ENCODE measurements around the gene RASGEF1C.

Gene RASGEF1C

DNA sequence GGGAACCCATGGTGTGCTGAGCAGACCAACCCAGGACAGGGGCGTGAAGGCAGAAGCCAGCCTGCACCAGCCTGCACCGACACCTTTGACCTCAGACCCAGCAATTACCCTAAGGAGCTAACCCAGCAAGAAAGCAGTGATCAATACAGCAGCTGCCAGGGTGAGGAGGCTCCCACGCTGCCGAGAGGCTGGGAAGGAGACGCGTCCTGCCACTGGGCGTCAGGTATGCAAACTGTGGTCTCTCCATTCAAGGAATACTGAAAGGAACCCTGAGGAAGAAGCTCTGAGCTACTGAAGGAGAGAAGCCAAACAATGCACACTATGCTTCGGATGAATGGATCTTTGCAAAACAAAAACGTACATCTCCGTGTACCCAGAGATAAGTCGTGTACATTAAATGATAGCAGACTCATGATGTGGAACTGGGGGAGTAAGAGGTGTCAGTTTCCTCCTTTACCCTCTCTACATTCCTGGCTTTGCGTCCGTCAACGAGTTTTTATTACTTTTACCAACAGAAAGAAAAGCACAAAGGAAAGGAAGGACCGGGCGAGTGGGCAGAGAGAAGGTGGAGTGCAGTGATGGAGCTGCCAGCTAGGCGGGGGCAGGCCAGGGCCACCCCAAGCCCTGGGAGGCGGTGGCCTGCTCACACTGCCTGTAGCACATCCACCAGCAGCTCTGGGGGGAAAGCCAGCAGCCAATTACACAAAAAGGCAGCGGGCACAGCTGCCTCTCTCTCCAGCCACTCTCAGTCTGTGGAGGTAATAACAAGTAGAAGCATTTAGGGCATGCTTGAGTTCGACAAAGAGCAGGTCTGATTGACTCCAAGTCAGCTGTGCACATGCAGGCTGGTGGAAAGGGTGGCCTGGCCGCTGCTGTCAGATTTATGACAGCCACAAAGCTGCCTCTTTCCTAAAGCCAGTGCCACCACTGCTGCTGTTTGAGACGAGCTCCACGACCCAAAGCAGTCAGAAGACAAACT, 29.3 kb downstream of the RASGEF1C start:
- no peak for DNase-seq (ENCODE audit: low read depth, low spot score)

GRCh38 chr5:180178531-180179441, 30.2 kb downstream of the RASGEF1C start:
- DNase-seq (ENCODE audit: low read depth, low spot score) = no peak

DNA sequence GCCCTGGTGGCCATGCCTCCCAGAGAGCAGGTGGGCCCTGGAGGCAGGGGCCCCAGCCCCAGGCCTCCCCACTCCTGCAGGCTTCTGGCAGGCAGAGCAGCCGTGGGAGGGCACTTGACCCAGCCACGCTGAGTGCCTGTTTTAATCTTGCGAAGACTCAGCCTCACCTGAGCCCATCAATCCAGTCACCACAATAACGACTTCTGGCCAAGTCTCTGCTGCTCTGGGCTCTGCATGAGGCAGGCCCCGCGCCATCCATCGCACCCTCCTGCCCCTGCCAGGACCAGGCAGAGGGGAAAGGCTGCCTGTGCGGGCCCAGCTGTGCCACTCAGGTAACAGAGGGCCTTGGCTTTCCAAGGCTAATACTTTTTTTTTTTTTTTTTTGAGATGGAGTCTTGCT, 32.8 kb downstream of the RASGEF1C start:
- no peak for DNase-seq (ENCODE audit: low read depth, low spot score)

DNA sequence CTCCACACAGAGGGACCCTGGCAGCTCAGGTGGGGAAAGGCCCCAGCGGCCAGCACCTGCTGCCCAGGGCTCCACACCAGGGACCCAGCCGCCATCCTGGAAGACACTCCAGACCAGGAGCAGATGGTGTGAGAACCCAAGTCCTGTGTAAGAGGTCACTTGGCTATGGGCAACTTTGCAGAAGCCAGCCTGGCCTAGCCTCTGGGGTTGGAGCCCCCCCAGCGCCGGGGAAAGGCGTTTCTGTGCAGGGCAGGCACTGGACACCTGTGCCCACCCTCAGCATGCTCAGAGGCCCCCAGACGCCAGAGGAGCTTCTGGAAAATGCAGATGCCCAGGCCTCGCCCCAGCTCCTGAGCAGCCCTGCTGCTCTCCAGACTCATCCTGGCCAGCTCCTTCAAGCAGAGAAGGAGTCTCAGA, 34.0 kb downstream of the RASGEF1C start:
- DNase-seq (ENCODE audit: low read depth, low spot score) = no peak

DNA sequence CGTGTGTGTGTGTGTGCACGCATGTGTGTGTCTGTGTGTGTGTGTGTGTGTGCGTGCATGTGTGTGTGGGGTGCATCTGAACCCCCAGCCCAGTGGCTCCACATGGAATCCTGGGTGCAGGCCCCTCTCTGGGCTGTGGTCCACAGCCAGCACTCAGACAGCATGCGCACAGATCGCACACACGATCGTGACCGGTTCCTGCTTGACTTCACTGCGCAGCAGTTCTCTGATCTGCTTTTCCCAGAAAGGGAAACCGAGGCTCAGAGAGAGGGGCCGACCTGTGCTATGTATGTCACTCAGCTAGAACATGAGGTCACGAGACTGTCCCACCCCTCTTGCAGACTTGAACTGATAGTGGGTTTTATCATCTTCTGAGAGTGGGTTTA, 34.4 kb downstream of the RASGEF1C start:
- no peak for DNase-seq (ENCODE audit: low read depth, low spot score)

DNA sequence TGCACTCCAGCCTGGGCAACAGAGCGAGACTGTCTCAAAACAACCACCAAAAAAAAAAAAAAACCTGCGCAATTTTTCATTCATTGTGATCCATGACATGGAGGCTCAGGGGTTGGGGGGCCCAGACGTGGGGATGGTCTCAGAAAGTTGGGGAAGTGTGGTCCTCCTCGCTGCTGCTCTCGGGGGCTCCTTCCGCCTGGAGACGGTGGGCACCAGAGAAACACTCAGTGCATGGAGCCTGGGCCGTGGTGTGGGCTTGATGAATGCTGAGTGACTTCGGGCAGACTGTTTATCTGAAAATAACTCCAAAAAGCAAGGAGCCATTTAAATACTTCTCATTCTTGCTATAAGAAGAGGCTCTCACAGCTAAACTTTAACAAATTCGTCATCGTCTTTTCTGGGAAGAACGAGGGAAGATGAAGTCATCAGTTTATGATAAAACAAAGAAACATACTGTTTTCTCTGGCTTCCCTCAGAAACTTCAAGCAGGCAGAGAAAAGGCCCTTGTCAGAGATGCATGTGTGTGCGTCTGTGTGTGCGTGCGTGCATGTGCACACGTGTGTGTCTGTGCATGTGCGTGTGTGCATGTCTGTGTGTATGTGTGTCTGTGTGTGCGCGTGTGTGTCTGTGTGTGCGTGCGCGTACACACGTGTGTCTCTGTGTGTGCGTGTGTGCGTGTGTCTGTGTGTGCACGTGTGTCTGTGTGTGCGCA, 35.0 kb downstream of the RASGEF1C start:
- no peak for DNase-seq (ENCODE audit: low read depth, low spot score)

DNA sequence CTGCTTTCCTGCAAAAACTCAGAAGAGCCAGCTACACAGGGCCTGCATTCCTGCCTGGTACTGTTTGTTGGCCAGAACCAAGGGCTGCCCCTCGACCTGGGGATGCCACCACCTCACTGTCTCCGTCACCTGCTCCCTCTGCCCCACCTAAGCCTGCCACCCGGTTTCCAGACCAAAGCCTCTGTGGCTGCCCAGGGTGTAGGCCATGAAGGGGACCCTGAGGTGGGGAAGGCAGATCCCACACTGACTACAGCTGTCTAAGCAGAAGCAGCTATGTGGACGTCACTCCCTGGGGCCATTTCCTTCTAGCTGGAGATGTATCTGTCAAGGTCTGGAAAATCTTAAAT, 35.8 kb downstream of the RASGEF1C start:
- DNase-seq (ENCODE audit: low read depth, low spot score) = no peak

DNA sequence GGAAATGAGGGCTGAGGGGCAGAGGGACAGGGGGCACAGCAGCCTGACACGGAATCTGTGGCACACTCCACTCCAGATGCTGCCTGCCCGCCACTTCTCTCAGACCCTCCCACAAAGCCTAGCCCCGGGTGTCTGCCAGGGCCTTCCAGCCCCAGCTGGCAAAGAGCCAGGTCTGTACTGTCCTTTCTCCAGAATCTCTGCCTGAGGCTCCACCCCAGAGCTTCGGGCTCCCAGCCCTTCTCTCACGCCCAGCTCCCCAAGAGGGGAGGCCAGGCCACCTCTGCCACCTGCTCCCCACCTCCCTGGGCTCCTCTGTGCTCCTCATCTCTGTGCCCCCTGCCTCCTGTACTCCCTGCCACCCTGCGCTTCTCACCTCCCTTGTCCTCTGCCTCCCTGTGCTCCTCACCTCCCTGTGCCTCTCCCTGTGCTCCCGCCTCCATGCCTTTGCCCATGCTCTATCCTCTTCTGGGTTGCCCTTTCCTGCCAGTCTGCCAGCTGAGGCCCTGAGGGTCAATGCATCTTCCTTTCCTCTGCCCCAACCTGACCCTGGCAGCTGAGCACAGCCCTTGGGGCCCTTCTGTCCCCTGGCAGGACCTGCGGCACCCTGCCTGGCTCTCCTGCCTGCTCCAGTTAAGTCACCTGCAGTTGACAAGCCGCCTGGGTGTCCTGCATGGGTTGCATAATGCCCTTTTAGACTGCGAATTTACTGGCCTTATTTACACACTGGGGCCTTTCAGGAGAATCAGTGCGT, 36.4 kb downstream of the RASGEF1C start:
- no peak for DNase-seq (ENCODE audit: low read depth, low spot score)

DNA sequence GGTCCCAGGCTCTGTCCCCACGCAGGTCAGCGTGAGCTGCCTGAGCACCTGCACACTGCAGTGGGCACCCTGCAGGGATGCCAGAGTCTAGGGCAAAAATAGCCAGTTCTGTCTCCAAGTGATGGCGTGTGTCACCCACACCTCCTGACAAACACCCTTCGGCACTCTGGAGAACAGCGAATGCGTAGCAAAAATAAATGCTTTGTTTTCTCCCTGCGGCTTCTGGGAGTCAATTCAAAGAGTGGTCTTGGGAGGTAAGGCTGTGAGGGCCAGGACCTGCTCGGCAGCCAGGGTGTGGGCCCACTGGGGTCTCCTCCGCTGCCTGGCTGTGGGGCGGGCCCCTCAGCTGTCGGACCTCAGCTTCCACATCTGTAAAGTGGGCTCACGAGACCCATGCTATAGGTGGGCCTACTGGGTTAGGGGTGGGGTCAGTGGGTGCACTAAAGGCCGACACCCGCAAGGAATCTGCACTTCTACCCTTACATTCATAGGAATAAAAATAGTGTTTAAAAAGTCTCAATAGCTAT, 37.4 kb downstream of the RASGEF1C start:
- DNase-seq (ENCODE audit: low read depth, low spot score) = no peak

GRCh38 chr5:180170810-180171567, 38.0 kb downstream of the RASGEF1C start:
- no peak for DNase-seq (ENCODE audit: low read depth, low spot score)

GRCh38 chr5:180170106-180170809, 38.8 kb downstream of the RASGEF1C start:
- no peak for DNase-seq (ENCODE audit: low read depth, low spot score)

DNA sequence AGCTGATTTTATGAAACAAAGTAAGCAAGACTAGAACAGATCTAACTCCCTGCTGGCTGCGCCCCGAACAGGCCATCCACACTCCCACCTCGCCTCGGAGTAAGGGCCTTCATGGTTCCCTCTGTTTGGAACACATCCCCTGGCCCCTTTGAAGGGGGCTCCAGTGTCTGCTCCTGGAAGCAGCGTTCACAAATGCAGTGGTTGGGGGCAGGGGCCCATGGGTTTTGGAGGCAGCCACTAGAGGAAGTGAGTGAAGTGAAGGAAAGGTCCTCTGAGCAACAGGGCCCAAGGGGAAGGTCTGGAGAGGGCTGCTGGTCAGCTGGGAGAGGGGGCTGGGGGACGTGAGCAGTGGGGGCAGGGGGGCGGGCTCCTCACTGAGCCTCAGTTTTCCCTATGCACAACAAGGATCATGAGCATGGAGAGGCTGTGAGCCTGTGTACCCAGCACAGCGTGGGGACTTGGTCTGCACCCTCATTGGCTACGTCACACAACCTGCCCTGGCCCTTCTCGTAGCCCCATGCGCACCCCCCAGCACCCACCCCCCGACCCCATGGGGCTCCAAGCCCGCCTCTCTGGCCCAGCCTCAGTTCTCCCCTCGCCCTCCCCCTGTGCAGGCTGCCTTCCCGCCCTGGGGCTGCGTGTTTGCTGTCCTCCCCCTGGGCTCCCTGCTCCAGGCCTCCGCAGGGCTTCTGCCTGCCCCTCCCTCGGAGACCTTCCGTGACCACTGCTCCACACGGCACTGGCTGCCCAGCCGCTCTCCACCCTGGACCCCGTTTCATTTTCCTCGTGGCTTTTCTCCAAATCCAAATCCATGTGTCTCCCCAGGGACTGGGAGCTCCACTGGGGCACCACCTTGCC, 39.5 kb downstream of the RASGEF1C start:
- DNase-seq (ENCODE audit: low read depth, low spot score) = no peak

- DNase-seq (ENCODE audit: low read depth, low spot score) = no peak
Measured at GRCh38 chr5:180168758-180169157, 40.3 kb downstream of the RASGEF1C start.

DNA sequence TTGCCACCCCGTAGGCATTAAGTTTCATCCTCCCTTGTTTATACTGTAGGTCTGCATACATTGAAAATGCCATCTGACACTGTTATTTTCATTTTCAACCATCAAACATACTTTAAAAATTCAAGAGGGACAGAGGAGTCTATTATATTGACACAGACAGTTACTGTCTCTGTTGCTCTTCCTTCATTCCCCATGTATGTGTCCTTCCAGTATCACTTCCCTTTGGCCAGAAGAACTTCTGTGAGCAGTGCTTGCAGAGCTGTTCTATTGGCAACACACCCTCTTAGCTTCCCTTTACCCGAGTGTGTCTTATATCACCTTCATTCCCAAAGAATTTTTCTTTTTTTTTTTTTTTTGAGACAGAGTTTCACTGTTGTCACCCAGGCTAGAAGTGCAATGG, 42.8 kb downstream of the RASGEF1C start:
- no peak for DNase-seq (ENCODE audit: low read depth, low spot score)

- no peak for DNase-seq (ENCODE audit: low read depth, low spot score)
Measured at GRCh38 chr5:180162304-180162661, 46.7 kb downstream of the RASGEF1C start.

DNA sequence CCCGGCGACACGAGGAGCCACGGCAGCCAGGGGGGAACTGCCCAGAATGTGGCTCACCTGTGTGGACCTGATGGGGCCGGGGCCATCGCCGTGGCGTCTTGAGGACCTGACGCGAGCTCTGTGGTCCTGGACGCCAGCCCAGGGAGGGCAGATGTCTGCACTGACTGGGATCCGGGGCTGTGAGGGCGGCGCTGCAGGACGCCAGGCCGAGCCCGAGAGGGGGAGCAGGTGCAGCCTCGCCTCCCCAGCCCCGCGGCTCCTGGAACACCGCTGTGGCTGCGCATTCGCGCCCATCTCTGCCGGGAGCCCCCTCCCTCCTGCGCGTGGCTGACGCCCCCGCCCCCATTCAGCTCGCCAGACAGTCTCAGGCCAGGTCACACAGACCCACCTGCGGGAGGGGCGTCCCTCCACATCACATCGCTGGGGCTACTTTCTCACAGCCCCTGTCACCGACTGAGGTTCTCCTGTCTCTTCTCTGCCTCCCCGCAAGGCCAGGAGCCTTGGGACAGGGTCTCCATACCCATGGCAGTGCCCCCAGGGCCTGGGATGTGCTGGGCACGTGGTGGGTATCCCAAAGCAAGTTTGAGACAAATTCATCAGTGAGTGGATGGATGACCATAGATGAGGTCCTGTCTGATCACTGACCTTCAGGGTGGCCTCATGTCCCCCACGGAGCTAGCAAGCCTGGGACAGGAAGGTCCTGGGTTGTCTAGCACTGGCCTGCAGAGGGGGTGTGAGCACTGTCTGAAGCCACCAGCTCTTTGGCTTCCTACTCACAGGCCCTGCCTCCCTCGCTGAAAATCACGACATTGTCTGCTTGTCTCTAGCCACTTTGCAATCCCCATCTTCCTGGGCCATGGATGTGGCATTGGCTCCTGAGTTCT, 47.3 kb downstream of the RASGEF1C start:
- no peak for DNase-seq (ENCODE audit: low read depth, low spot score)

DNA sequence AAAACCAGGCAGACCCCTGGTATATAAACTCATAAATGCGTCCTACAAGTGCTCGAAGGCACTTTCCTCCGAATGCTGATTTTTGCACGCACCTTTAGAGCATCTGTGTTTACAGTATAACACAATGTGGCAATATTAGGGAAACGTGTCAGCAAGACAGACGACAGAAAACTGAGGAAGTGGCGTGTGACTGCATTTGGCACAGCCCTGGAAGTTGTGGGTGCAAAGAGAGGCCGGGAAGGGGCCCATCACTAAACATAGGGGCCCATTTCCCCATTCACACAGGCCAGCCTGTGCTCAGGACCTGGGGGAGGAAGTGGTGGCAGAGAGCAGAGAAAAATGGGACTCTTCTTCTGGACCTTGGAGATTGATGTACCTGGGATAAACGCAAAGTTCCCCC, 48.2 kb downstream of the RASGEF1C start:
- DNase-seq (ENCODE audit: low read depth, low spot score) = no peak

DNA sequence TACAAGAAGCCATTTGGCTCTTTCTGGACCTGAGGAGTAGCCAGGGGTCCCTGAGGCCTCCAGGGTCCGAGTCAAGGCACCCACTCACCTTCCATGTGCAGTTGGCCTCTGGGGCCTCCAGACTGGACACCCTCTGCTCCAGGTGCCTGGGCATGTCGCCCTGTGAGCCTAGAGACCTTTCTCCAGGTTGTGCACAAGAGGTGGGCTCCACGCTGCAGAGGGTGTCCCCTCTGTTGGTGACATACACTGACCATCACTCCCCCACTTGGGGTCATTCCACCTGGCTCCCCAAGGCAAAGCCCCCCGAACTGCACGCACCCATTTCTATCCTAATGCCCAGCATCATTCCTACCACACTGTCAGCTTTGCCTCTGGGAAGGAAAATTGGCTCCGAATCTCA, 48.8 kb downstream of the RASGEF1C start:
- DNase-seq (ENCODE audit: low read depth, low spot score) = no peak
